ENCODE measurements around the gene TAF1. TPM values are rescaled to one million over a fixed set of nuclear protein-coding genes. Genes with fewer than 3 reads are reported as not detected.

TAF1 gene
- total and polyA plus RNA-seq, 2 of the 13 experiments (the other 11 are each of a cell fraction or from before 2014, with no cell fraction given) = 8.1 to 17.7 TPM

- intact Hi-C loops (cut with micrococcal nuclease; ENCODE audit: unreplicated experiment) = no loop called here
- Histone ChIP-seq H3K4me1 (ENCODE audit: insufficient read depth, low read length) (no peaks in the 10 kb centered on the region), H3K27me3 (ENCODE audit: control insufficient read depth in 1 of 2, insufficient read depth in 2 of 2, low read length in 2 of 2) (no peaks in the 10 kb centered on the region), H3K9ac (ENCODE audit: insufficient read depth, low read depth, low read length) (no peak overlapping the region), H3K79me2 (ENCODE audit: insufficient read depth, low read length) (no peaks in the 10 kb centered on the region), H3K4me3 (replicated peaks in 1 of 3; ENCODE audit: insufficient read depth in 1 of 3, low read depth in 2 of 3, low read length in 3 of 3) (no peak overlapping the region), H3K27ac (ENCODE audit: extremely low read length, insufficient read depth, low read length) (no peak overlapping the region), H4K20me1 (ENCODE audit: insufficient read depth, low read length) (no peaks in the 10 kb centered on the region), H2AFZ (ENCODE audit: low read length) (no peak overlapping the region), H3K9me3 (ENCODE audit: low read length) (no peaks in the 10 kb centered on the region), H3K4me2 (ENCODE audit: low read depth, low read length) (no peak overlapping the region), H3K36me3 (replicated peaks in 1 of 2; ENCODE audit: control insufficient read depth in 1 of 2, insufficient read depth in 2 of 2, low read length in 2 of 2) (peaks cover 1 to 30% of the 10 kb centered on the region in 2 experiments; a peak in 4 of 5 replicates)
- TF ChIP-seq HNF4G (IDR thresholded peaks at IDR 0.05; ENCODE audit: borderline replicate concordance, low read depth, low read length) = no peak
- no peak for TF ChIP-seq HNF4G (CRISPR knock-in tag; IDR thresholded peaks at IDR 0.05; ENCODE audit: borderline replicate concordance, low read depth)
- no peak for TF ChIP-seq SALL2 (CRISPR knock-in tag; IDR thresholded peaks at IDR 0.05)
- TF ChIP-seq POGZ (CRISPR knock-in tag; IDR thresholded peaks at IDR 0.05) = no peak
- TF ChIP-seq ZNF878 (CRISPR knock-in tag; IDR thresholded peaks at IDR 0.05) = no peak
- TF ChIP-seq HNF1A (IDR thresholded peaks at IDR 0.05; ENCODE audit: low read depth) = no peak
- no peak for TF ChIP-seq HNF1A (CRISPR knock-in tag; IDR thresholded peaks at IDR 0.05; ENCODE audit: borderline replicate concordance)
- TF ChIP-seq ZNF598 (CRISPR knock-in tag; IDR thresholded peaks at IDR 0.05; ENCODE audit: borderline replicate concordance) = no peak
- no peak for TF ChIP-seq ZNF530 (CRISPR knock-in tag; IDR thresholded peaks at IDR 0.05; ENCODE audit: low read depth)
- BruUV-seq (replicated peaks) = no TSS peak
- no peak for FAIRE-seq
- ATAC-seq = no peak
- in situ Hi-C loops (cut with HindIII; ENCODE audit: extremely low pct_ligation_motif_present, low pct_unique_long_range_greater_than_20kb) = no loop called here
- 100% methylated on average over 4 of the region's 20 CpGs for WGBS (ENCODE audit: low lambda C conversion rate)
- no peak for DNase-seq (ENCODE audit: low spot score)
- ChIA-PET POLR2A (no interaction called here), CTCF (ENCODE audit: low intra/inter-chr PET ratio, low total read pairs) (no interaction called here)
Observed at GRCh38 chrX:71420686-71421085, 54.5 kb downstream of the TAF1 start.

Data from HepG2 (cell line).